Stomach smooth muscle (tissue), 2 donors: ENCODE measurements around the gene BARX1.

ENCODE experiments used
- H3K27ac ChIP-seq: one replicate; pipeline ENCODE4 v1.7.0; 2013; ENCODE audit warnings: mild to moderate bottlenecking, low read length, inconsistent platforms
- H3K27me3 ChIP-seq, 2 donors: one replicate each; pipeline ENCODE4 v1.7.0; 2013; ENCODE audit warnings: low read length in 2 of 2; ENCODE audit not compliant: insufficient read depth in 2 of 2, control insufficient read depth in 1 of 2
- H3K36me3 ChIP-seq, 2 donors: one replicate each; pipeline ENCODE4 v1.7.0; 2013; ENCODE audit warnings: low read length in 2 of 2; ENCODE audit not compliant: control insufficient read depth in 2 of 2, insufficient read depth in 2 of 2
- H3K4me1 ChIP-seq: one replicate; pipeline ENCODE4 v1.7.0; 2013; ENCODE audit warnings: low read length; ENCODE audit not compliant: control insufficient read depth, insufficient read depth
- H3K4me3 ChIP-seq, 2 donors: one replicate each; pipeline ENCODE4 v1.7.0; 2013; ENCODE audit warnings: low read length in 2 of 2
- H3K9ac ChIP-seq, 2 donors: one replicate each; pipeline ENCODE4 v1.7.0; 2013; ENCODE audit warnings: low read length in 2 of 2, mild to moderate bottlenecking in 1 of 2
- H3K9me3 ChIP-seq, 2 donors: one replicate each; pipeline ENCODE4 v1.7.0; 2013; ENCODE audit warnings: low read length in 2 of 2; ENCODE audit not compliant: control insufficient read depth in 2 of 2
- donor health status: healthy.
- donor health status: Pancreatic carcinoma.

The BARX1 gene

DNA sequence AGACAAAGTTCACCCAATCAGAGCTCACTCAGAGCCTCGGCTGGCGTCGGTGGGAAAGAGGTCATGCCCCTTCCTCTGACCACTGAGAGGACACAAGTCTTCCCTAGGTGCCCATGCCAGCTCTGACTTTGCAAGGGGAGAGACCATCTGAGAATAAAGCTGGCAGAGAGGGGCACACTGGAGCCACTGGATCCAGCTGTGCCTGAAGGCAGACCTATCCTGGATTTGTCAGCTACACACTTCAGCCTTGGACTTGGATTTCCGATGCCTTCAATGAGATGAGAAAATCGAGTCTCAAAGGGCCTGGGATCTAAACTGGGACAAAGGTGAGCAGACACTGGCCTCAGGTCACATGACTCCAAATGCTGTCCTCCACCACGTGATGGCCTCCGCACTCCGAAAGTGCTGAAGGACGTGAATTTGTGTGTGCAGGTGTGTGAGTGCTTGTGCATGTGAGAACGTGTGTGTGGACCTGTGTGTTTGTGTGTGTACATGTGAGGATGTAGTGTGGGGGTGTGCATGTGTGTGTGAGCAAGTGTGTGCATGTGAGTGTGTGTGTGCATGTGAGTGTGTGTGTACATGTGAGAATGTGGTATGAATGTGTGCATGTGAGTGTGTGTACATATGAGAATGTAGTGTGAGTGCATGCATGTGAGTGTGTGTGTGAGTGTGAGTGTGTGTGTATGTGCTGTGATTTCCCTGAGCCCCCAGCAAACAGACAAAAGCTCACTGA lies 37.9 kb downstream of the BARX1 start:
- no peak overlapping the region for H3K27ac ChIP-seq
- H3K9me3 ChIP-seq, result no peaks in the 10 kb centered on the region
- no peak overlapping the region for H3K9ac ChIP-seq
- H3K4me3 ChIP-seq, result no peak overlapping the region
- H3K27me3 ChIP-seq, result no peaks in the 10 kb centered on the region
- H3K36me3 ChIP-seq, result no peaks in the 10 kb centered on the region
- peaks cover 8% of the 10 kb centered on the region for H3K4me1 ChIP-seq

DNA sequence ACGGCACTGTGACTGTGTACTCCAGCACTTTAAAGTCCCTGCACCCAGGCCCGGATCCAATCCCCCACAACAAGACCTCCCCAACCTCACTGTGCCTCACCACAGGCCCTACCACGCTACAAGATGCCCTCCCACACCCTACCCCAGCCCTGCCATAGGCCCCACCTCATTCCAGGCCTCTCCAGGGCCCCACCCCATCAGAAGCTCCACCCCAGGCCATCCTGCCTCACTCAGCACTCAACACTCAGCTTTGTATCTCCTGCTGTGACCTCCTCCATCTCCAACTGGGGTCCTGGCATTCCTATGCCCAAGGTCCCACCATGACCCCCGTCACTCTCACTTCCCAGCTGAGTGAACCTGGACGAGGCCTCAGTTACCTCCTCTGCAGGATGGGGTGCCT lies 38.8 kb downstream of the BARX1 start:
- H3K4me3 ChIP-seq, result no peak overlapping the region
- no peaks in the 10 kb centered on the region for H3K27me3 ChIP-seq
- peaks cover 15% of the 10 kb centered on the region for H3K4me1 ChIP-seq
- no peak overlapping the region for H3K27ac ChIP-seq
- no peaks in the 10 kb centered on the region for H3K36me3 ChIP-seq
- no peak overlapping the region for H3K9ac ChIP-seq
- no peaks in the 10 kb centered on the region for H3K9me3 ChIP-seq

DNA sequence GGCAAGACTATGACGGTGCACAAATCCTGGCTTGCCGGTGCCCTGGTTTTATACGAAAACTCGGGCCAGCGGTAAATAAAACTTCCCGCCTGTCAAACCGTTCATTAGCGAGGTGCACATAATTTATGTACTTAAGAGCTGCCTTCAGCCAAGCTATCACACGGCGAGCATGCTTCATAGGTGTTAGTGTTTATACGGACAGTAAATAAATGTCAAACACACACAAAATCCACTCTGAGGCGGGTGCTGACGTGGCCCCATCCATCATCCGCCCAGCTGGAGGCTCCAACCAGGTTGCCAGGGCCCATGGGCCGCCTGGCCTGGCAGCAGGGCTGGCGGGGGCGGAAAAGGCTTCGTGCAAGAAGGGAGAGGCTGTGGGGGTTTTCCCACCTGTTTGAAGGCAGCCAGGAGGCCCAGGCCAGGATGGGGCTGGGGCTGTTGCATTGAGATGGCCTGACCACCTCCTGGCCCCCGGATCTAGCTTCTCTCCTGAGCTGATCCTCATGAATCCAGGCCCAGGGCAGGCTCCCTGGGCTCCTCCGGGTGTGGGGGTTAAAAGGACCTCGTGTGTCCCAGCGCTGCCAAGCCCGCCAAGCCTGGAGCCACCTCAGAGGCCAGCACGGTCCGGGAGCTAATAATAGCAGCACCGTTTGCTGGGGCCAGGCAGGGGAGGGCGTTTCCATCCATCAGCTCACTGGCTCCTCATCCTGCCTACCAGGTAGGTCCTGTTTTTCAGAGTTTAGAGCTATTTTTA lies 43.2 kb downstream of the BARX1 start:
- Histone ChIP-seq H3K27me3 (no peaks in the 10 kb centered on the region), H3K9ac (peak overlapping the region in 1 of 2 donors; percentile 46), H3K27ac (peak overlapping the region; percentile 95), H3K4me3 (peak overlapping the region in 1 of 2 donors; percentile 44), H3K9me3 (no peaks in the 10 kb centered on the region), H3K36me3 (no peaks in the 10 kb centered on the region), H3K4me1 (peaks cover 46% of the 10 kb centered on the region)

DNA sequence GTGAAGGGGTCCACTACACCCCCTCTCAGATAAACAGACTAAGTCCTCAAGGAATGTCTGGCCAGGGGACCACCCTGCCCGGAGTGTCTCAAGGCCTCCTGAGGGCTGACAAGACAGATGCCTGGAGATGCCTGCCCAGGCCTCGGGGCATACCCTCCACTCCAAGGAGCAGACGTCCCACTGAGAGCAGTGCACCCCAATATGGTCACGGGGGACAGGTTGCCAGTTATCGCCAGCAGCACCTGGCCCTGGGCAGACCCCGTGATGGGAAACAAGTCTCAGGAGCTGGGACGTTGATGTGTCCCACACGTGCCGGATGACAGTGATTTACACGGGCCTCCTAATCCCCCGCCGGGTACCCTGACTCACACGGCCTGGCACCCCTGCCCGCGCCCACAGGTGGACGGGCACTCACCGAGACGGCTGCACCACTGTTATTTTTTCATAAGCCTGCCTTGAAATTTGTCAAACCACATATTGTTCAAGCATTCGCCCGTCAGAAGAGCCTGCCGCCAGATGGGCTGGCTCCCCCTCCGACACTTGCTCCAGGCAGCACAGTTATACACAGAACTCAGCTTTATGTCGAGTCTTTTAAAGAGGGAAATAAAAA lies 43.9 kb downstream of the BARX1 start:
- Histone ChIP-seq H3K9me3 (no peaks in the 10 kb centered on the region), H3K9ac (peak overlapping the region; percentile 19 to 29), H3K27me3 (no peaks in the 10 kb centered on the region), H3K36me3 (no peaks in the 10 kb centered on the region), H3K27ac (peak overlapping the region; percentile 95), H3K4me3 (peak overlapping the region in 1 of 2 donors; percentile 47), H3K4me1 (peaks cover 46% of the 10 kb centered on the region)

DNA sequence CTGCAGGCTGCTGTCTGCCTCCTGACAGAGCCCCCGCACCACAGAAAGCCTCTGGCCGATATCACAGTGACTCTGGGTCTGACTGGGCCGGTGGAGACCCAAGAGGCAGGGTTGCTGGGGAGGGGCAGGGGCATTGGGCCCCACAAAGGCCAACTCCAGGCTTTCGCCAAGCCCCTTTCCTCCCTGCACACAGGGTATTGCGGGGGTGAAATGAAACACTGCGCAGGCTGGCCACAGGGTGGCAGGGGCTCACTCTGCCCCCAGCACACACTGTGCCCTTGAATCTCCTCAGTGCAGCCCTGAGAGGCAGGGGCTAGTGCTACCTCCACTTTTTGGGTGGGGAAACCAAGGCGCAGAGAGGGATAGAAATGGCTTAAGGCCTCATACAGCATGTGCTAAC lies 44.6 kb downstream of the BARX1 start:
- no peaks in the 10 kb centered on the region for H3K36me3 ChIP-seq
- peaks cover 46% of the 10 kb centered on the region for H3K4me1 ChIP-seq
- peak overlapping the region; percentile 95 for H3K27ac ChIP-seq
- no peak overlapping the region for H3K4me3 ChIP-seq
- H3K9ac ChIP-seq, result peak overlapping the region in 1 of 2 donors; percentile 19
- H3K27me3 ChIP-seq, result no peaks in the 10 kb centered on the region
- no peaks in the 10 kb centered on the region for H3K9me3 ChIP-seq

DNA sequence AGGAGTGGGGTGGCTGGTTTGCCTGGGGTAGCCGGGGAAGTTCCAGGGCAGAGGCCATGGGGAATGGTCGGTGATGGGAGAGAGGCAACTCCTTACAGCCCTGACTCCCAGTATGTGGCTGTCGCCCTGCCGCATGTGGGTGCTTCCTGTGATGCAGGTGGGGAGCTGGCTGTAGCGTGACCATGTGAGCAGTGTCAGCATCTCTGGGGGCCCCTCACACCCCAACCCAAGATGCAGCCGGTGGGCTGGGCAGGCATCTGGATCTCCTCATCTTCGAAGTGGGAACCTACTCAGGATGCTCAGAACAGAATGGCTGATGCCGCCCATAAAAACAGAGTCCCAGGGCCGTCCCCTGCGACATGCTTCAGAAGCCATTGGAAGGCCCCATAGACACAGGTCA lies 45.0 kb downstream of the BARX1 start:
- Histone ChIP-seq H3K9me3 (no peaks in the 10 kb centered on the region), H3K36me3 (no peaks in the 10 kb centered on the region), H3K4me1 (peaks cover 46% of the 10 kb centered on the region), H3K27me3 (no peaks in the 10 kb centered on the region), H3K9ac (no peak overlapping the region), H3K4me3 (no peak overlapping the region), H3K27ac (peak overlapping the region; percentile 95)

DNA sequence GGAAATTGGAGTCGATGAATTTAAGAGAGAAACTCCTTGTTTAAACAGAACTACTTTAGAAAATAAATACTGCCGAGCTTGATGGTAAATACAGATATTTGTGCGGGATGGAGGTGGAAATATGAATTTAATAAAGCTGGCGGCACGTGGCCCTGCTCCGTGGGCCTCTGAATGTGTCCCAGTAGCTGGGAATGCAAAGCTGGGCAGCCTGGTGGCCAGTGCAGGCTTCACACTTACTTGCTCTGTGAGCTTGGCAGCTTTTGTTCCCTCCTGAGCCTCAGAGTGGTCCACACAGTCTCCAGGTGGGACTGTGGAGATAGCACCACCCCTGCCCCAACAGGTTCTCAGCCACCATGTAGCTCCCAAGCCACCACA lies 45.9 kb downstream of the BARX1 start:
- H3K27ac ChIP-seq, result peak overlapping the region; percentile 95
- H3K27me3 ChIP-seq, result no peaks in the 10 kb centered on the region
- H3K4me1 ChIP-seq, result peaks cover 46% of the 10 kb centered on the region
- H3K36me3 ChIP-seq, result no peaks in the 10 kb centered on the region
- no peak overlapping the region for H3K9ac ChIP-seq
- H3K9me3 ChIP-seq, result no peaks in the 10 kb centered on the region
- H3K4me3 ChIP-seq, result no peak overlapping the region

DNA sequence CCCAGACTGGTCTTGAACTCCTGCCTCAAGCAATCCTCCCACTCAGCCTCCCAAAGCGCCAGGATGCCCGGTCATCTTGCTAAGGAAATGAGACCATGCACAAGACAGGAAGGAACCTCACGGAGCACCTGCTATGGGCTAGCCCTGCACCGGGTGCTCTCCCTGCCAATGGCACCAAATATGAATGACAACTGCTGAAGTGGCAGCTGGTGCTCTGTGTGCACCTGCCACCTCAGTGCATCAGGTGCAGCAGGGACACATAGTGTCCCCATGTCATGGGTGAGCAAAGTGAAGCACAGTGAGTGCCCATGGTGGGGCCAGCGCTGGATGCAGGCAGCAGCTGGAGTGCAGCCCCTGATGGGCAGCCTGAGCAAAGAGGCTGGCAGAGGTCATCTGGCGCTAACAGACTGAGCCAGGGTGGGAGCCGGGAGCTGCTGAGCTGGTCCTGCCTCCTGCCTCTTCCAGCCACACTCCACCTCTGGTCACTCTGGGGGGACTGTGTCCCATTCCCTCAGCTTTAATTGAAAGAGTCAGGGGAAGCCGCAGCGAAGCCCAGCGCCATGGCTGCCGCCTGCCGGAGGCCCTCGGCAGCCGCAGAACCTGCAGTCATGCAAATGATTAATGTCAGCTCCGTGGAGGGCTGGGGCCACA lies 46.4 kb downstream of the BARX1 start:
- Histone ChIP-seq H3K27me3 (no peaks in the 10 kb centered on the region), H3K4me3 (no peak overlapping the region), H3K9me3 (no peaks in the 10 kb centered on the region), H3K36me3 (no peaks in the 10 kb centered on the region), H3K4me1 (peaks cover 46% of the 10 kb centered on the region), H3K27ac (no peak overlapping the region), H3K9ac (no peak overlapping the region)

DNA sequence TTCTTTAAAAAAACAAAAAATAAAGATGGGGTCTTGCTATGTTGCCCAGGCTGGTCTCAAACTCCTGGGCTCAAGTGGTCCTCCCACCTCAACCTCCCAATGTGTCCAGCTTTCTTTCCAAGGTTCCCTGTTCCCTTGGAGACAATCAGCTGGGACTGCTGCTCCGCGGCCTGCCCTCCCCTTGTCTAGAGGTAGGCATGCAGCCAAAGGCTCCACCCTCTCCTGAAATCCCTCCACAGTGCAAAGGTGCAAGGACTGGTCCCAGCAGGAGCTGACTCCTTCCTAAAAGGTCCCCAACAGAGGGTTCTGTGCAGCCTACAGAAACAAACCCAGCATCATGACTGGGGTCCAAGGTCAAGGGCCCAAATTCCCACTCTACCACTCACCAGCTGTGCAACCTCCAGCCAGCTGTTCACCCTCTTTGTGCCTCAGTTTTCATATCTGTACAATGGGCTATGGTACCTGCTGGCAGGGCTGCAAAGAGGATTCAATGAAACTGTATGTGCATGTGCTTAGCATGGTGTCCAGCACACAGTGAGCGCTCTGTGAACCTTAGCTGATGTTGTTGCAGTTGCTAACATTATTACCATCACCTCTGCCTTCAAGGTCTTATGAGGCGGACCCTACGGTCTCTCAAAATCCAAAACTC lies 47.5 kb downstream of the BARX1 start:
- Histone ChIP-seq H3K36me3 (no peaks in the 10 kb centered on the region), H3K27me3 (no peaks in the 10 kb centered on the region), H3K9ac (no peak overlapping the region), H3K4me1 (peaks cover 43% of the 10 kb centered on the region), H3K9me3 (no peaks in the 10 kb centered on the region), H3K4me3 (no peak overlapping the region), H3K27ac (no peak overlapping the region)

DNA sequence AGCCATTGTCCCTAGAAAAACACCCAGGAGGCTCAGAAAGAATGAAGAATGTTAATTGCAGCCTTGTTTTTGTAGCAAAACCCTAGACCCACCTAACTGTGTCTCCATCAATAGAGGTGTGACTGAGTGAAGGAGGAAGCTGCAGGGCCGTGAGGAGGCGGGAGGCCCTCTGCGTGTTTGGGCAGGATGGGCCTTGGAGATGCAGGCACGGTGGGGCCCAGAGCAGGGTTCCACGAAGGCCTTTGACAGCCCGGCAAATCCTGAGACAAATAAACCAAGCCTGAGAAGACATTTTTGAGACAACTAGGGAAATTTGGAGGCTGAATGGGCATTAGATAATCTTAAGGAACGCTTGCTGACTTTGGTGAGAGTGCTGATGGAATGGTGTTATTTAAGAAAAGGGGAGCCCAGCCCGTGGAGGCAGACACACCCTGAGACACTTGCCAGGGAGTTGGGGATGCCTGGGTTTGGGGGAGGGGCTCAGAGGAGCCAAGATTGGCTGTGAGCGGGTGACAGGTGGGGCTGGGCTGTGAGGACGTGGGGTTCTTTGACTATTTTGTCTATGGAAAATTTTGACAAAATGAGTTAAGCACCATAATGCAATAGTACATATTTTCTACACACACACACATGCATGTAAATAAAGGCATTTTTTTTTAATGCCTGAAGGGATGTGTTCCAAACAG lies 48.8 kb downstream of the BARX1 start:
- Histone ChIP-seq H3K27me3 (no peaks in the 10 kb centered on the region), H3K9ac (no peak overlapping the region), H3K4me1 (peaks cover 31% of the 10 kb centered on the region), H3K9me3 (no peaks in the 10 kb centered on the region), H3K27ac (no peak overlapping the region), H3K4me3 (no peak overlapping the region), H3K36me3 (no peaks in the 10 kb centered on the region)
